HEK293T (cell line): ENCODE measurements around the gene KSR2.
A peak's percentile ranks its signal among the peaks of the same experiment; 100 is the strongest.

Experiments
- CTCF ChIA-PET: fragments of 350-600 bp; formaldehyde crosslinking; extraction: SDS; loops from one replicate; lab custom pipeline; 2021; ENCODE audit warnings: antibody characterized with exemption, inconsistent platforms; lab: Yijun Ruan, JAX
- POLR2A ChIA-PET: fragments of 350-600 bp; formaldehyde crosslinking; extraction: SDS; loops from one replicate; lab custom pipeline; 2020; ENCODE audit warnings: antibody characterized with exemption, inconsistent platforms; lab: Yijun Ruan, JAX
- DNase-seq: peaks from one replicate; pipeline ENCODE4 v3.0.0; 2012; ENCODE audit warnings: mixed read lengths; ENCODE audit errors: extremely low spot score
- ARNT ChIP-seq: fragments of 450-650 bp; IDR thresholded peaks from 2 replicates; pipeline ENCODE4 v1.6.1; 2017; ENCODE audit warnings: mild to moderate bottlenecking
- BHLHE40 ChIP-seq: fragments of 450-650 bp; IDR thresholded peaks from 2 replicates; pipeline ENCODE4 v1.6.1; 2016; ENCODE audit warnings: mild to moderate bottlenecking, moderate library complexity, borderline replicate concordance
- CTBP1 ChIP-seq: fragments of 450-650 bp; IDR thresholded peaks from 2 replicates; pipeline ENCODE4 v1.6.1; 2016; ENCODE audit warnings: borderline replicate concordance
- ELF4 ChIP-seq: fragments of 450-650 bp; IDR thresholded peaks from 2 replicates; pipeline ENCODE4 v1.6.1; 2017; ENCODE audit warnings: antibody characterized with exemption
- FOXA1 ChIP-seq: fragments of 450-650 bp; IDR thresholded peaks from 2 replicates; pipeline ENCODE4 v1.6.1; 2016; ENCODE audit warnings: mild to moderate bottlenecking
- FOXK2 ChIP-seq: fragments of 450-650 bp; IDR thresholded peaks from 2 replicates; pipeline ENCODE4 v1.6.1; 2016; ENCODE audit warnings: mild to moderate bottlenecking
- FOXM1 ChIP-seq: fragments of 450-650 bp; IDR thresholded peaks from 2 replicates; pipeline ENCODE4 v1.6.1; 2017; ENCODE audit warnings: mild to moderate bottlenecking, borderline replicate concordance
- HDGF ChIP-seq: fragments of 450-650 bp; IDR thresholded peaks from 2 replicates; pipeline ENCODE4 v1.6.1; 2017; ENCODE audit warnings: antibody characterized with exemption, borderline replicate concordance
- L3MBTL2 ChIP-seq: fragments of 450-650 bp; conservative IDR thresholded peaks from 2 replicates; pipeline ENCODE4 v1.6.1; 2016; ENCODE audit warnings: mild to moderate bottlenecking
- LEF1 ChIP-seq: fragments of 450-650 bp; IDR thresholded peaks from 2 replicates; pipeline ENCODE4 v1.6.1; 2017; ENCODE audit warnings: mild to moderate bottlenecking, borderline replicate concordance
- NFRKB ChIP-seq: fragments of 450-650 bp; IDR thresholded peaks from 2 replicates; pipeline ENCODE4 v1.6.1; 2016; ENCODE audit warnings: mild to moderate bottlenecking, moderate library complexity
- PKNOX1 ChIP-seq: fragments of 450-650 bp; IDR thresholded peaks from 2 replicates; pipeline ENCODE4 v1.6.1; 2016
- SP1 ChIP-seq: fragments of 450-650 bp; IDR thresholded peaks from 2 replicates; pipeline ENCODE4 v1.6.1; 2017
- SUZ12 ChIP-seq: fragments of 450-650 bp; IDR thresholded peaks from 2 replicates; pipeline ENCODE4 v1.6.1; 2016; ENCODE audit warnings: mild to moderate bottlenecking
- TARDBP ChIP-seq: fragments of 450-650 bp; IDR thresholded peaks from 2 replicates; pipeline ENCODE4 v1.6.1; 2016
- ZNF384 ChIP-seq: fragments of 450-650 bp; IDR thresholded peaks from 2 replicates; pipeline ENCODE4 v1.6.1; 2016

The KSR2 gene

GRCh38 chr12:117498880-117499279, 469.9 kb downstream of the KSR2 start:
- no peak for TF ChIP-seq HDGF
- TF ChIP-seq SUZ12 = no peak
- no peak for TF ChIP-seq SP1
- TF ChIP-seq FOXM1 = no peak
- no peak for TF ChIP-seq CTBP1
- no peak for TF ChIP-seq PKNOX1
- no peak for TF ChIP-seq NFRKB
- TF ChIP-seq L3MBTL2 = no peak
- no peak for TF ChIP-seq ELF4
- no peak for TF ChIP-seq TARDBP
- ChIA-PET POLR2A (no interaction called here), CTCF (interaction anchor here (0.9 kb wide), 1 partner anchor 88 kb away, joined by 3 read pairs; no protein-coding TSS in a partner anchor)
- DNase-seq = no peak

GRCh38 chr12:117498256-117498655, 470.5 kb downstream of the KSR2 start:
- DNase-seq = no peak
- no peak for TF ChIP-seq HDGF
- no peak for TF ChIP-seq BHLHE40
- ChIA-PET POLR2A (no interaction called here), CTCF (no interaction called here)

GRCh38 chr12:117497407-117497806, 471.4 kb downstream of the KSR2 start:
- ChIA-PET POLR2A (no interaction called here), CTCF (no interaction called here)
- no peak for DNase-seq
- TF ChIP-seq CTBP1 (no peak), ZNF384 (no peak), NFRKB (no peak), HDGF (no peak), PKNOX1 (no peak), BHLHE40 (no peak), L3MBTL2 (no peak), TARDBP (no peak), LEF1 (no peak), FOXA1 (no peak)

- ChIA-PET CTCF (interaction anchor here (0.5 kb wide), 1 partner anchor 35 kb away, joined by 5 read pairs; no protein-coding TSS in a partner anchor), POLR2A (no interaction called here)
- peak; percentile 38 for DNase-seq
- TF ChIP-seq PKNOX1 (peak; percentile 92), L3MBTL2 (no peak), LEF1 (no peak), NFRKB (no peak)
Observed at GRCh38 chr12:117494833-117495655, 473.7 kb downstream of the KSR2 start.

GRCh38 chr12:117491711-117492110, 477.1 kb downstream of the KSR2 start:
- no peak for DNase-seq
- ChIA-PET POLR2A (no interaction called here), CTCF (no interaction called here)
- TF ChIP-seq ZNF384 (no peak), LEF1 (no peak), L3MBTL2 (no peak), ELF4 (no peak), FOXK2 (no peak), CTBP1 (no peak), SP1 (no peak), NFRKB (no peak), SUZ12 (no peak), TARDBP (no peak)

- TF ChIP-seq FOXM1 (no peak), TARDBP (no peak), SP1 (no peak), ELF4 (no peak), NFRKB (no peak), FOXA1 (no peak), ZNF384 (no peak), ARNT (no peak), PKNOX1 (no peak), CTBP1 (no peak), FOXK2 (no peak), SUZ12 (no peak), LEF1 (no peak), BHLHE40 (no peak), HDGF (no peak)
- no peak for DNase-seq
- POLR2A ChIA-PET = no interaction called here
- CTCF ChIA-PET = no interaction called here
Observed at GRCh38 chr12:117490130-117490529, 478.7 kb downstream of the KSR2 start.
